GM18526 (cell line): Measurements from ENCODE around the gene SNX18.

ENCODE experiments used
- POLR2A ChIP-seq: IDR thresholded peaks from 3 replicates; pipeline ENCODE4 v1.6.1; 2011; ENCODE audit not compliant: insufficient read length; ENCODE audit errors: extremely low read depth

The SNX18 gene

GRCh38 chr5:54586336-54586735 is 68.8 kb downstream of the SNX18 start:
- no peak for TF ChIP-seq POLR2A

GRCh38 chr5:54589786-54590185 is 72.2 kb downstream of the SNX18 start:
- no peak for TF ChIP-seq POLR2A

- TF ChIP-seq POLR2A: no peak
These were observed 73.3 kb downstream of the SNX18 start for GRCh38 chr5:54590824-54591223.

GRCh38 chr5:54593779-54594178 is 76.2 kb downstream of the SNX18 start:
- no peak for TF ChIP-seq POLR2A

GRCh38 chr5:54594181-54594580 is 76.6 kb downstream of the SNX18 start:
- TF ChIP-seq POLR2A: no peak

- no peak for TF ChIP-seq POLR2A
These were observed 78.2 kb downstream of the SNX18 start for GRCh38 chr5:54595721-54596120.
